Measurements from ENCODE around the gene INSL4.

Gene INSL4

DNA sequence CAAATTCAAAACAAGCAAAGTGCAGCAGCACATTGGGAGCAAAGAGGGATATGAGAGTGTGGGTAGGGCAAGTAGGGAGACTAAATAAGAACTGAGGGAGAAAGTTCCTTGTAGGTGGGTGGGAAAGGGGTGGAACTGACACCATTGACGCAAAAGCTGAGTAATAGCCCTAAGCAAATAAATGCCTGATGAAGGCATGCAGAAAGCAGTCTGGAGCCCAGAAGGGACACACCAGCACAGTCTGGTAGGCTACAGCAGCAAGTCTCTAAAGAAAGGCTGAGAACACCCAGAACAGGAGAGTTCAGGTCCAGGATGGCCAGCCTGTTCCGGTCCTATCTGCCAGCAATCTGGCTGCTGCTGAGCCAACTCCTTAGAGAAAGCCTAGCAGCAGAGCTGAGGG is at the start of gene INSL4:
INSL4 (plus strand) TSS at position 208 of the 400 bp plus-strand sequence; CDS start at position 313, 105 bp downstream.
- Histone ChIP-seq H3K27me3 (ENCODE audit: control insufficient read depth, insufficient read depth, low read length) (no peaks in the 10 kb centered on the region), H3K9ac (ENCODE audit: low read length) (no peak within 1 kb of the TSS), H3K4me1 (ENCODE audit: control insufficient read depth, insufficient read depth, low read length) (no peaks in the 10 kb centered on the region), H3K27ac (ENCODE audit: low read depth, low read length) (no peak within 1 kb of the TSS), H3K36me3 (ENCODE audit: control insufficient read depth, insufficient read depth, low read length) (no peaks in the 10 kb centered on the region), H3K4me3 (ENCODE audit: low read length) (no peak within 1 kb of the TSS)

DNA sequence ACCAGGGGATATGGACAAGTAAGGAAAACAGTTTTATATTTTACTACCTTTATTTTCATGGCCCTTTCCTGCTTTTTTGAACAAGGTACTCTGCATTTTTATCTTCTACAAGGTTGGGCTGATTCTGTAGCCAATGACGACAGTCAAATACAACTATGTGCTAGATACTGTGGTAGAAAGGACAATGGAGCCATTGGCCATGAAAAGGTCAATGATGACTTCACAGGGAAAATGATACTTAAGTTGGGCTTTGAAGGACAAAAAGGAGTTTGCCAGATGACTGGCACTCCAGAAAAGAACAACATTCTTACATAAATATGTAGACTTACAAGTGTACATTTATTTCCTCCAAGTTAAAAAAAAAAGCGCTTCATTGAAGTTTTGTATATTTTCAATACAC is 46.4 kb upstream of the INSL4 start:
- Histone ChIP-seq H3K4me3 (ENCODE audit: low read length) (no peak overlapping the region), H3K27ac (ENCODE audit: low read depth, low read length) (no peak overlapping the region)

DNA sequence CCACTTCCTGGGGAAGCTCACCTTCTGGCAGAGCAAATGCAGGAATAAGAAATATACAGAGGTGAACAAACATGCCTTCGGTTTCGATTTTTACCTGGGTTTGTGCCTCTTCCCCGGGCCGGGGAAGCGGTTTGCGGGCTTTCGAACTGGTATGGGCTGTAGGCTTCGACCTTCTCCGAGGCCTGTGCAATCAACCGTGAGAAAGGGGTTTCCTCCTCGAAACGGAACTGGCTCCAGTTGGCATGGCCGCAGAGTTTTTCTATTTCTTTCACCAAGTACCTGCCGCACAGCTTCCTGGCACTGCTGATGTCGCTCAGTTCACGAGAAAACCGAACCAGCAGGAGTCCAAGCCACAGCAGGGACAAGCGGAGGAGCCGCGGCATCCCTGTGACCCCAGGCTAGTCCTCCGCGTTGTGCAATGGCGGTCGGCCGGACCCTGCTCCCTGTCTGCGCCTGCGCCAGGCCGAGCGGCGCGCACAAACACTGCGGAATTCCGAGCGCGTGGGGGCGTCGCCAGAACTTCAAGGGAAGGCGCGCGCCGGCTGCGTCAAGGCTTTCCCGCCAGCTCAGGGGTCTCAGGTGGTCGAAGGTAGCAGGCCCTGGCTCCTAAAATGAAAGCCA is 45.9 kb upstream of the INSL4 start, which contains the start of gene INSL6:
INSL6 (minus strand) TSS at position 420 of the 621 bp plus-strand sequence; CDS start at position 383, 37 bp downstream.
- Histone ChIP-seq H3K27ac (ENCODE audit: low read depth, low read length) (no peak within 1 kb of the TSS), H3K9ac (ENCODE audit: low read length) (no peak within 1 kb of the TSS), H3K4me3 (ENCODE audit: low read length) (no peak within 1 kb of the TSS), H3K27me3 (ENCODE audit: control insufficient read depth, insufficient read depth, low read length) (no peaks in the 10 kb centered on the region), H3K4me1 (ENCODE audit: control insufficient read depth, insufficient read depth, low read length) (no peaks in the 10 kb centered on the region), H3K36me3 (ENCODE audit: control insufficient read depth, insufficient read depth, low read length) (no peaks in the 10 kb centered on the region)

More for the DNA sequence above, 46.4 kb upstream of the INSL4 start:
- Histone ChIP-seq H3K27me3 (ENCODE audit: control insufficient read depth, insufficient read depth, low read length) (no peaks in the 10 kb centered on the region), H3K9ac (ENCODE audit: low read length) (no peak overlapping the region), H3K4me1 (ENCODE audit: control insufficient read depth, insufficient read depth, low read length) (no peaks in the 10 kb centered on the region), H3K36me3 (ENCODE audit: control insufficient read depth, insufficient read depth, low read length) (no peaks in the 10 kb centered on the region)

DNA sequence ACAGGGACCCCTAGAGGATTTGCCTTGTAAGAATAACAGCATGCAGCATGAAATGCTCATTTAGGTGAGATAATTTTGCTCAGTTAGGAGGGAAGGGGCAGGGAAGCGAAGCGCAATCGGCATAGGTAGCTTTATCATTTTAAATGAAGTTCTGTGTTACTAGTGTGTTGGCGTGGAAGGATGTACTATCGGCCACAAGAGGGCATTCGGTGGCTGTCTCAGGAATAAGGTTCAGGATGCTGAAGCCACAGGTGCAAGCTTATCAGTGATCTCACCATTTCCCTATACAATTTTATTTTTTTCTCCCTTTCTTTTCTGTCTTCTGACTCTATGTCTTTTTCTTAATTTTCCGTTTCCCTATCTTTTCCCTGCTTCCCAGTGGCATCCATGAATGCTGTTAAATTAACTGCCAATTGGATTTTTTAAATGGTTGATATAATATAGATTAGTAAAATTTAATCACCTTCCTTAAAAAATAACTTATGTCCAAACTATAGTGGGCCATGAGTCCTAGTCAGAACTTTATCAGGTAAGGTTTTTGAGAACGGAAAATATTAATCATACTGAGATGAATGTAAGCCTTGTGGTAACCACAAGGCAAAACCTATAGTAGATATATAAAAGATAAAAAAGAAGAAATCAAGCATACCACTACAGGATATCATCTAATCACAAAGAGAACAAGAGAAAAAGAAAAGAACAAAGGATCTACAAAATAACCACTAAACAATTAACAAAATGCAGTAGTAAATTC is 44.6 kb upstream of the INSL4 start:
- H3K27ac ChIP-seq (ENCODE audit: low read depth, low read length), result no peak overlapping the region
- H3K4me3 ChIP-seq (ENCODE audit: low read length), result no peak overlapping the region
- H3K27me3 ChIP-seq (ENCODE audit: control insufficient read depth, insufficient read depth, low read length), result no peaks in the 10 kb centered on the region
- H3K4me1 ChIP-seq (ENCODE audit: control insufficient read depth, insufficient read depth, low read length), result no peaks in the 10 kb centered on the region
- H3K36me3 ChIP-seq (ENCODE audit: control insufficient read depth, insufficient read depth, low read length), result no peaks in the 10 kb centered on the region
- H3K9ac ChIP-seq (ENCODE audit: low read length), result no peak overlapping the region

DNA sequence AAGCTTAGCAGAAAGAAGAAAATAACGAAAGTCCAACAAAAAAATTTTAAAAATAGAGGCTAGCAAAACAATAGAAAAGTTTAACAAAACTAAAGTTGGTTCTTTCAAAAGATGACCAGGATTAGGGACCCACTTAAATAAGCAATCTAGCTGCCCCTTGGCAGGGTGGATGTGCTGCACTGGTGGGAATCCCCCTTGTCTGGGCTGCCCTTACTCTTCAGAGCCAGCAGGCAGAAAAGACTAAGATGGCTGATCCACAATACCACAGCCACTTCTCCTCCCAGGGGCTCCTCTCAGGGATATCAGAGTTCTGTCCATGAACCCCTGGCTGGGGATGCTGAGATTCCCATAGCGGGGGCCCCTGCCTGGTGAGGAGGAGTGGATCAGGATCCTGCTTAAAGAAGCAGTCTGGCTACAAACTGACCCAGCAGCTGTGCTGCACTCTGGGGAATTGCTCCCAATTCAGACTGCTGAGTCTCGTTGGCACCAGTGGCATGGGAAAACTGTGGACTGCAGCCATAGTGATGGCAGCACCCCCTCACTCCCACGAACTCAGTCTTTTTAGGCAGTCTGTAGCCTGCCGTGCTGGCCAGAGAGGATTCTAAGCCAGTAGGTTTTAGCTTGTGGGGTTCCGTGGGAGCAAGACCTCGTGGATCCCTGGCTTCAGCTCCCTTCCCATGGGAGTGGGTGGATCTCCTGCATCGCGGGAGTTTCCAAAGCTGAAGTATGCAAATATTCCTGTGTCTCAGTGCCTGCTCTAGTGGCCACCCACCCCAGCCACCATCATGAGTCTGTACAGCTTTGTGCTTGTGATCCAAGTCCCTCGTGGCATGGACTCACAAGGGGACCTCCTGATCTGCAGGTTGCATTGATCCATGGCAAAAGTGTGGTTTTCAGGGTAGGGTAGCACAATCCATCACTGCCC is 42.9 kb upstream of the INSL4 start:
- Histone ChIP-seq H3K36me3 (ENCODE audit: control insufficient read depth, insufficient read depth, low read length) (no peaks in the 10 kb centered on the region), H3K9ac (ENCODE audit: low read length) (no peak overlapping the region), H3K27me3 (ENCODE audit: control insufficient read depth, insufficient read depth, low read length) (no peaks in the 10 kb centered on the region), H3K4me3 (ENCODE audit: low read length) (no peak overlapping the region), H3K4me1 (ENCODE audit: control insufficient read depth, insufficient read depth, low read length) (no peaks in the 10 kb centered on the region), H3K27ac (ENCODE audit: low read depth, low read length) (no peak overlapping the region)

DNA sequence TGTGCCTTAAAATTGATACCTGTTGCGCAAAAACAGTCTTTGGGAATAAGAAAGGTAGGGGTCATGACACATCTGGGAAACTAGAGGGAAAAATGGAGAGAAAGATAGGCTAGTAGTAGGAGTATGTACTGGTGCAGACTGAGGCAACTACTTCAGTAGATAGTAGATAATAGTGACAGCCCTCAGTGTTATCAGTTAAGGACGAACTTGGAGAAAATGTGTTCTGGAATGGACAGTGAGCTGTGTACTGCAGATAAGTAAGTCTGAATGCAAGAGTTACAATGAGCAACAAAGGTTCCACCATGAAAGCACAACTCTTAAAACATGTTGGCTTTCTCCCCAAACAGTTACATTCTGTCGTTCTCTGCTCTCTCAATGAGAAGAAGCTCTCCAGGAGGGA is 39.2 kb upstream of the INSL4 start:
- Histone ChIP-seq H3K4me1 (ENCODE audit: control insufficient read depth, insufficient read depth, low read length) (no peaks in the 10 kb centered on the region), H3K4me3 (ENCODE audit: low read length) (no peak overlapping the region), H3K27me3 (ENCODE audit: control insufficient read depth, insufficient read depth, low read length) (no peaks in the 10 kb centered on the region), H3K36me3 (ENCODE audit: control insufficient read depth, insufficient read depth, low read length) (no peaks in the 10 kb centered on the region), H3K27ac (ENCODE audit: low read depth, low read length) (no peak overlapping the region), H3K9ac (ENCODE audit: low read length) (no peak overlapping the region)

DNA sequence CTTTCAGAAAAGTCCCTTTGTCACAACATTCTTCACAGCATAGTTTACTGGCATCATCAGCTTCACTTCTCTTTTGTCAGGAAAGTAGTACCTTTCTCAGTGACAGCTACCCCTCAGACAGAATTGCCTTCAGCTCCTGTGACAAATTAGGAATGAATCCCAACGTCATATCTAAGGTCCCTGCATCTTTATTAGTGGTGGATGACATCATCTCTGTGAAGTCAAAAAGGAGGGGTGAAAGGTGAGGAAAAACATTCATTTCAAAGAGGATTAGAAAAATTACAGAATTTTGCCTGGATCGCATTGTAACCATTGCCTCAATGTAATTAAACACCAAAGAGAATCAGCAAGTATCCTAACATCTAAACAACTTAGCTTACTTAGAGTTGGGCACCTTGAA is 37.9 kb upstream of the INSL4 start:
- H3K4me3 ChIP-seq (ENCODE audit: low read length), result no peak overlapping the region
- H3K4me1 ChIP-seq (ENCODE audit: control insufficient read depth, insufficient read depth, low read length), result no peaks in the 10 kb centered on the region
- no peak overlapping the region for H3K27ac ChIP-seq (ENCODE audit: low read depth, low read length)

DNA sequence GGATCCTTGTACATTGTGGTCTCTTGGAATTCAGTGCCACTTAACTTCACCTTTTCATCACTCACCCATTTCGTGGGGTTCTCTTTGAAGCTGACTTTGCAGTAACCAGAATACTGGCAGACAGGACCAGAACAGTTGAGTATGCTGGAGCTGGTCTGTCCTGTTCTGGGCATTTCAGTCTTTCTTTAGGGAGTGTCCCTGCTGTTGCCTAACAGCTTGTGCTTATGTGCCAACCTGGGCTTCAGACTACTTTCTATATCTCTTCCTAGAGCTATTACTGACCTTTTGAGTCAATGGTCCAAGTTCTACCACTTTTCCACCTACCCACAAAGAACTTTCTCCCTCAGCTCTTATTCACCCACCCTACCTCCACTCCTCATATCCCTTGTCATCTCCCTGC is 35.8 kb upstream of the INSL4 start:
- Histone ChIP-seq H3K4me1 (ENCODE audit: control insufficient read depth, insufficient read depth, low read length) (no peaks in the 10 kb centered on the region), H3K36me3 (ENCODE audit: control insufficient read depth, insufficient read depth, low read length) (no peaks in the 10 kb centered on the region), H3K9ac (ENCODE audit: low read length) (no peak overlapping the region), H3K4me3 (ENCODE audit: low read length) (no peak overlapping the region), H3K27me3 (ENCODE audit: control insufficient read depth, insufficient read depth, low read length) (no peaks in the 10 kb centered on the region), H3K27ac (ENCODE audit: low read depth, low read length) (no peak overlapping the region)

More for the DNA sequence above, 37.9 kb upstream of the INSL4 start:
- H3K9ac ChIP-seq (ENCODE audit: low read length), result no peak overlapping the region
- H3K27me3 ChIP-seq (ENCODE audit: control insufficient read depth, insufficient read depth, low read length), result no peaks in the 10 kb centered on the region
- no peaks in the 10 kb centered on the region for H3K36me3 ChIP-seq (ENCODE audit: control insufficient read depth, insufficient read depth, low read length)

DNA sequence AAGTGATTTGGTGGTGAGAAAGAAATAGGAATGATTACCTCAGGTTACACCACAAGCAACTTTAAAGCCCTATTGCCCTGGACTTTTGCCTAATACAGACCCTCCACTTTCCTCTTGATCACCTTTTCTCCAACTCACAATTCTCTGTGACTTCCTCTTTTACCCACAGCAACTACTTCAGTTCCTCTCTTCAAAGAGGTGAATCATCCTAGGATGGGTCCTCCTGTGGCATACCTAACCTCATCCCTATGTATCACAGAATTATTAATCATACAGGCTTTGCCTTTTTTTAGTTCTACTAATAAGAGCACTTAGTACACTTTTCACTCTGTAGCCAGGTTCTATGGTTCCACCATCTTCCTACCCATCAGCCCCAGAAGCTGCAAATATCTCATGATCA is 26.1 kb upstream of the INSL4 start:
- Histone ChIP-seq H3K4me1 (ENCODE audit: control insufficient read depth, insufficient read depth, low read length) (no peaks in the 10 kb centered on the region), H3K9ac (ENCODE audit: low read length) (no peak overlapping the region), H3K4me3 (ENCODE audit: low read length) (no peak overlapping the region), H3K36me3 (ENCODE audit: control insufficient read depth, insufficient read depth, low read length) (no peaks in the 10 kb centered on the region), H3K27me3 (ENCODE audit: control insufficient read depth, insufficient read depth, low read length) (no peaks in the 10 kb centered on the region), H3K27ac (ENCODE audit: low read depth, low read length) (no peak overlapping the region)

DNA sequence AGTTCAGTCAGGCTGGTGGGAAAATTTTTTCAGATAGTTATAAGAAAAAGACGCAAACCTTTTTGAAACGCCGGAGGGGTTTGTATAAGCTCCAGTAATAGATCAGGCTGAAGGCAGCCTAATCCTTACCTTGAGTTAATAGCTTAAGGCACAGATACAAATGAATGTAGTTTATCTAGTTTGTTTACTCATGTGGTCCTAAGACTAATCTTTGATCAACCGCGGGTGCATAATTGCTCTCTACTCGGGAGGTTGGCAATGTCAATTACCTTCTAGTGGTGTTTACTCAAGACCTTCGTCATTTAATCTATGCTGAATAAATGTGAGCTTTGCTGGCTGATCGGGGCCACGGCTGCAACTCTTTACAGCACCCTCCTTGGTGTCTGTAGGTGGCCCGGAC is 665 bp upstream of the INSL4 start:
- no peak overlapping the region for H3K27ac ChIP-seq (ENCODE audit: low read depth, low read length)
- no peak overlapping the region for H3K9ac ChIP-seq (ENCODE audit: low read length)
- H3K36me3 ChIP-seq (ENCODE audit: control insufficient read depth, insufficient read depth, low read length), result no peaks in the 10 kb centered on the region
- H3K4me1 ChIP-seq (ENCODE audit: control insufficient read depth, insufficient read depth, low read length), result no peaks in the 10 kb centered on the region
- no peaks in the 10 kb centered on the region for H3K27me3 ChIP-seq (ENCODE audit: control insufficient read depth, insufficient read depth, low read length)
- no peak overlapping the region for H3K4me3 ChIP-seq (ENCODE audit: low read length)

DNA sequence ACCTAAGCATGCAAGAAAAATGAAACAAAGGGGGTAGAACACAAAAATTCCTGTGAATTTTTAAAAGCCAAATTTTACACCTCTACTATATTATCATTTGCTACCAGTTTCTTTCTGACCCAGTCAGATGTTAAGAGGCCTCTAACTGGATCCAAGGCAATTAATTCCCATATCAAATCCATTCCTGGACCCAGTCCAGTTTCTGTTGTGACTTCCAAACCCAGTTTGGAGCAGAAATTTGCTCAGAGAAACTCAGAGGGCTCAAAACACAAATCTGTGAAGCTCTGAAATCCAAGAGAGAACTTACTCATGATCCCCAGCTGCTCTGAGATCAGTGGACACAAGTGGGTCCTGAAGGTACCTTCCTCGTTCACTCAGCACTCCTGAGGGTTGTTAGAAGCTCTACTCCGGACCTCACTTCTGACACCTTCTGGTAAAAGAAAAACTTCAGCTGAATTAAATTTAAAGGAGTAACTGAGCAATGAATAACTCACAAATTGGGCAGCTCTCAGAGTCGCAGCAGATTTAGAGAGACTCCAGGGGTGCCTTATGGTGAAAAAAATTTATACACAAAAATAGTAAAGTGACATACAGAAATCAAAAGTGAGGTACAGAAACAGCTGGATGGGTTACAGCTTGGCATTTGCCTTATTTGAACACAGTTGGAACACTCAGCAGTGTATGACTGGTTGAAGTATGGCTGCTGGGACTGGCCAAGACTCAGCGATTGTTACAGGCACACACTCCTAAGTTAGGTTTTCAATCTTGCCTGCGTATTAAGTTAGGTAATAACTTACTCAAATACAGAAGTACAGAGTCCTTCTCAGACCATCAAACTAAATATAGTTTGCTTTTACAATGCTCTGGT is 32.4 kb downstream of the INSL4 start:
- Histone ChIP-seq H3K4me3 (ENCODE audit: low read length) (no peak overlapping the region), H3K27me3 (ENCODE audit: control insufficient read depth, insufficient read depth, low read length) (no peaks in the 10 kb centered on the region), H3K27ac (ENCODE audit: low read depth, low read length) (no peak overlapping the region), H3K36me3 (ENCODE audit: control insufficient read depth, insufficient read depth, low read length) (no peaks in the 10 kb centered on the region), H3K9ac (ENCODE audit: low read length) (no peak overlapping the region), H3K4me1 (ENCODE audit: control insufficient read depth, insufficient read depth, low read length) (no peaks in the 10 kb centered on the region)
